ENCODE data around the gene EPB41. TPM values are rescaled to one million over a fixed set of nuclear protein-coding genes. Genes with fewer than 3 reads are reported as not detected.

The EPB41 gene
- total and polyA plus RNA-seq, 2 donors (not counting 3 experiments of a cell fraction or from before 2014, with no cell fraction given): 22.3 to 45.7 TPM

- Histone ChIP-seq H3K9ac (replicated peaks; ENCODE audit: extremely low read depth, insufficient read depth, low read length) (no peak overlapping the region), H3K27me3 (ENCODE audit: control insufficient read depth in 2 of 2, insufficient read depth in 2 of 2, low read length in 2 of 2) (peaks cover 0 to 14% of the 10 kb centered on the region in 2 experiments), H2AFZ (ENCODE audit: low read depth, low read length) (peak overlapping the region; percentile 85), H3K36me3 (ENCODE audit: control insufficient read depth in 2 of 2, extremely low read depth in 1 of 2, insufficient read depth in 2 of 2, low read length in 2 of 2) (no peaks in the 10 kb centered on the region), H3K9me3 (replicated peaks; ENCODE audit: control insufficient read depth, insufficient read depth, low read length) (no peaks in the 10 kb centered on the region), H3K4me2 (ENCODE audit: insufficient read depth, low read length) (peak overlapping the region; percentile 1), H3K9me1 (replicated peaks; ENCODE audit: control insufficient read depth, extremely low read depth, insufficient read depth, low read length) (no peaks in the 10 kb centered on the region), H3K27ac (ENCODE audit: insufficient read depth, low read depth, low read length) (no peak overlapping the region), H4K20me1 (replicated peaks; ENCODE audit: control insufficient read depth, extremely low read depth, insufficient read depth, low read length) (no peaks in the 10 kb centered on the region), H3K4me1 (ENCODE audit: control insufficient read depth, extremely low read depth, insufficient read depth, low read length) (peaks cover 23% of the 10 kb centered on the region), H3K4me3 (replicated peaks in 1 of 3; ENCODE audit: insufficient read depth in 1 of 3, low read depth in 1 of 3, low read length in 3 of 3) (peak overlapping the region in 1 of 3 experiments; percentile 9), H3K79me2 (ENCODE audit: control insufficient read depth, insufficient read depth, low read length) (no peaks in the 10 kb centered on the region)
- dilution Hi-C loops (cut with MboI; ENCODE audit: extremely low pct_ligation_motif_present, low sequenced_read_pairs): no loop called here
- no peak for TF ChIP-seq MYC (IDR thresholded peaks at IDR 0.05; ENCODE audit: low read depth, low read length)
- TF ChIP-seq FOS (IDR thresholded peaks at IDR 0.05; ENCODE audit: borderline replicate concordance, insufficient read depth, low read length): no peak
- no peak for TF ChIP-seq EZH2 (IDR thresholded peaks at IDR 0.05; ENCODE audit: borderline replicate concordance, low read depth, low read length, severe bottlenecking)
- no peak for TF ChIP-seq POLR2A (IDR thresholded peaks at IDR 0.05; ENCODE audit: low read depth, low read length)
- TF ChIP-seq MAX (IDR thresholded peaks at IDR 0.05; ENCODE audit: insufficient read depth, insufficient read length): no peak
- TF ChIP-seq JUN (IDR thresholded peaks at IDR 0.05; ENCODE audit: borderline replicate concordance, insufficient read depth, insufficient read length, low read depth): no peak
- TF ChIP-seq GATA2 (IDR thresholded peaks at IDR 0.05; ENCODE audit: insufficient read depth, insufficient read length, low read depth, low read length): no peak
- TF ChIP-seq, protein P1, sequence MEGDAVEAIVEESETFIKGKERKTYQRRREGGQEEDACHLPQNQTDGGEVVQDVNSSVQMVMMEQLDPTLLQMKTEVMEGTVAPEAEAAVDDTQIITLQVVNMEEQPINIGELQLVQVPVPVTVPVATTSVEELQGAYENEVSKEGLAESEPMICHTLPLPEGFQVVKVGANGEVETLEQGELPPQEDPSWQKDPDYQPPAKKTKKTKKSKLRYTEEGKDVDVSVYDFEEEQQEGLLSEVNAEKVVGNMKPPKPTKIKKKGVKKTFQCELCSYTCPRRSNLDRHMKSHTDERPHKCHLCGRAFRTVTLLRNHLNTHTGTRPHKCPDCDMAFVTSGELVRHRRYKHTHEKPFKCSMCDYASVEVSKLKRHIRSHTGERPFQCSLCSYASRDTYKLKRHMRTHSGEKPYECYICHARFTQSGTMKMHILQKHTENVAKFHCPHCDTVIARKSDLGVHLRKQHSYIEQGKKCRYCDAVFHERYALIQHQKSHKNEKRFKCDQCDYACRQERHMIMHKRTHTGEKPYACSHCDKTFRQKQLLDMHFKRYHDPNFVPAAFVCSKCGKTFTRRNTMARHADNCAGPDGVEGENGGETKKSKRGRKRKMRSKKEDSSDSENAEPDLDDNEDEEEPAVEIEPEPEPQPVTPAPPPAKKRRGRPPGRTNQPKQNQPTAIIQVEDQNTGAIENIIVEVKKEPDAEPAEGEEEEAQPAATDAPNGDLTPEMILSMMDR (IDR thresholded peaks at IDR 0.05; ENCODE audit: extremely low read depth in 1 of 2, insufficient read depth in 1 of 2, low read depth in 1 of 2, low read length in 2 of 2): no peak
- no peak for TF ChIP-seq POLR2AphosphoS5 (IDR thresholded peaks at IDR 0.05; ENCODE audit: insufficient read depth, low read depth, low read length)
- FAIRE-seq (no peak), DNase-seq (ENCODE audit: low read depth, low spot score) (no peak)
- ChIA-PET POLR2A (interaction anchor here (2.0 kb wide), 1 partner anchor 58 kb away, joined by 9 read pairs; the partner anchor contains the start of gene SRSF4), CTCF (interaction anchor here (0.9 to 2.6 kb wide), 6 partner anchors 25 to 246 kb away, joined by 3 to 17 read pairs (median 6); partner anchors contain the start of gene SRSF4)
- BruUV-seq (replicated peaks): no TSS peak
- intact Hi-C loops (cut with micrococcal nuclease): loop anchor here (5.0 kb wide), 2 partner anchors 59 to 91 kb away; partner anchors contain the start of gene SRSF4
Observed at GRCh38 chr1:29123053-29123886, 208.9 kb downstream of the EPB41 start.

Measured in endothelial cell of umbilical vein (primary cell).